ENCODE measurements around the gene ALDH9A1. TPM values are rescaled to one million over a fixed set of nuclear protein-coding genes. Genes with fewer than 3 reads are reported as not detected.
"Not testable (repeated sequence)": the region's sequence is repeated elsewhere in the genome, so short reads cannot be mapped to it uniquely, and the experiment has no call there.

ALDH9A1 gene
- polyA plus RNA-seq, 4 donors = 105 to 139 (median 124) TPM

GRCh38 chr1:165688046-165688445 lies 10.3 kb downstream of the ALDH9A1 start:
- DNase-seq (ENCODE audit: low read depth in 4 of 4, low spot score in 3 of 4) = no peak

DNA sequence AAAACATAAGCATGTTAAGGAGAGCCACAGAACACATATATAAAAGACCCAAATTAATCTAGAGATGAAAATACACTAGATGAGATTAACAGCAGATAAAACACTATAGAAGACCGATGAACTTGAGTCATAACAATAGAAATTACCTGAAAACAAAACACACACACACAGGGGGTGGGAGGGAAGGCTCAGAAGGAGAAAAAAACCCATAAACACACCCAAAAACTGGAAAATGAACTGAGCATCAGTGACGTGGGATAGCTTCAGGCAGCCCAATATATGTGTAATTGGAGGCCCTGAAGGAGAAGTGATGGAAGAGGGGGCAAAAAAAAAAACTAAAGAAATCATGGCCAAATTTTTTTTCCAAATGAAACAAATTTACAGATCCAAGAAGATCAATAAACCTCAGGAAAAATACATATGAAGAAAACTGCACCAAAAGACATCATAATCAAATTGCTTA lies 11.4 kb downstream of the ALDH9A1 start:
- DNase-seq (ENCODE audit: low read depth in 4 of 4, low spot score in 3 of 4) = no peak

GRCh38 chr1:165686121-165686970 lies 12.0 kb downstream of the ALDH9A1 start:
- DNase-seq (ENCODE audit: low read depth in 4 of 4, low spot score in 3 of 4) = no peak

GRCh38 chr1:165683848-165684485 lies 14.4 kb downstream of the ALDH9A1 start:
- no peak for DNase-seq (ENCODE audit: low read depth in 4 of 4, low spot score in 3 of 4)

DNA sequence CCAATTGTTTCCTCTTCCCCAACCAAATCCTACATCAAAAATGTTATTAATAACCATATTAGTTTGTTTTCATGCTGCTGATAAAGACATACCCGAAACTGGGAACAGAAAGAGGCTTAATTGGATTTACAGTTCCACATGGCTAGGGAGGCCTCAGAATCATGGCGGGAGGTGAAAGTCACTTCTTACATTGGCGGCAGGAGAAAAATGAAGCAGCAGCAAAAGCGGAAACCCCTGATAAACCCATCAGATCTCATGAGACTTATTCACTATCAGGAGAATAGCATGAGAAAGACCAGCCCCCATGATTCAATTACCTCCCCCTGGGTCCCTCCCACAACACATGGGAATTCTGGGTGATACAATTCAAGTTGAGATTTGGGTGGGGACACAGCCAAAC lies 17.6 kb downstream of the ALDH9A1 start:
- not testable (repeated sequence) for DNase-seq (ENCODE audit: low read depth in 4 of 4, low spot score in 3 of 4)

DNA sequence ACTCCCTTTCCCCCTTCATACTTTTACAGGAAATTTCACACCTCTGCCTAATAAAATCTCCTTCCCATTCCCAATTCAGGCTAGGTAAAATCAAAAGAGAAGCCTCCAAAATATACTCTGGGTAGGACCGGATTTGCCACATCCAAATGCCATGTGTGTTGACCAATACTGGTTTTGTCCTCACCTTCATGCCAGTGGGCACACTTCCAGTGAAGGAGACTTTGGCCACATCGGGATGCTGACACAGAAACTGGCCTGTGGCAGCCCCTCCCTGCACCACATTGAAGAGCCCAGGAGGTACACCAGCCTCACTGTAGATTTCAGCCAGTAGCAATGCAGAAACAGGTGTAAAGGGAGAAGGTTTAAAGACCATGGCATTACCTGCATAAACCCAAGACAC lies 18.1 kb downstream of the ALDH9A1 start:
- DNase-seq (ENCODE audit: low read depth in 4 of 4, low spot score in 3 of 4) = no peak

DNA sequence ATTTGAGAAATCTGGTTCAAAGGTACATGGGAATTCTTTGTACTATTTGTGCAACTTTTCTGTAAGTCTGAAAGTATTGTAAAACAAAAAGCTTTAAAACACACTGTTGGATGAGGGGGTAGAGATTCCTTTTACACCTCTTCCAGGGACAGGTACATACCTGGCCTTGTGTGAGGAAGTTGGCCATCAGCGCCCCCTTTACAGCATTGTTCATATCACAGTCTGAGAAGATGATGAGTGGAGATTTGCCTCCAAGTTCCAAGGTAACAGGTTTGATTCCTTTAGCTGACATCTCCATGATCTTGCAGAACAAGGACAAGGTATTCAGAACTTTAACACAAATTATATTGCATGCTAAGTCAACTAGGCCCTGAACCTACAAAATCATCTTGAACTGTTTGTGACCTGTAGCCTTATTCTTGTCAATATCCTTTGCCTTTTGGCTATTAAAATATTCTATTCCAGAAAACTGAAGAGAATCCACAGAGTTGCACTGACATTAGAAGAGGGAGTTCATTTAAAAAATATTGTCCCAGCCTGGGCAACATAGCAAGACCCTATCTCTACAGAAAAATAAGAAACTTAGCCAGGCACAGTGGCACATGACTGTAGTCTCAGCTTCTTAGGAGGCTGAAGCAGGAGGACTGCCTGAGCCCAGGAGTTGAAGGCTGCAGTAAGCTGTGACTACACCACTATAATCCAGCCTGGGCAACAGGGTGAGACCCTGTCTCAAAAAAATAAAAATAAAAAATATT lies 18.9 kb downstream of the ALDH9A1 start:
- no peak for DNase-seq (ENCODE audit: low read depth in 4 of 4, low spot score in 3 of 4)

DNA sequence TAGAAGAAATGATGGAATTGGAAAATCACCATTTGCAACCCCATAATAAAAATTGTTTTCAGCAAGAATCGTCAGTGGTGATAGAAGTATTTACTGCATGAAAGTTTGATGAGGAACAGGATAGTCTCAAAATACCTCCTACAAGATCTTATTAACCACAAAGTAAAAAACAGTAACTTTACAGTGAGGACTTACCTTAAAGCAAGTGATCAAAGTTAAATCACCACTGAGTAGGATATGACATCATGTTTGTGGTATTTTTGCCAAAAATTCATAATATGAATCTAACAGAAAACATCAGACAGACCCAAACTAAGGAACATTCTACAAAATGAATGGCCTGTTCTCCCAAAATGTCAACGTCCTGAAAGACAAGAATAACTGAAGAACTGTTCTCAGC lies 19.9 kb downstream of the ALDH9A1 start:
- DNase-seq (ENCODE audit: low read depth in 4 of 4, low spot score in 3 of 4) = no peak

GRCh38 chr1:165675794-165676193 lies 22.6 kb downstream of the ALDH9A1 start:
- no peak for DNase-seq (ENCODE audit: low read depth in 4 of 4, low spot score in 3 of 4)

DNA sequence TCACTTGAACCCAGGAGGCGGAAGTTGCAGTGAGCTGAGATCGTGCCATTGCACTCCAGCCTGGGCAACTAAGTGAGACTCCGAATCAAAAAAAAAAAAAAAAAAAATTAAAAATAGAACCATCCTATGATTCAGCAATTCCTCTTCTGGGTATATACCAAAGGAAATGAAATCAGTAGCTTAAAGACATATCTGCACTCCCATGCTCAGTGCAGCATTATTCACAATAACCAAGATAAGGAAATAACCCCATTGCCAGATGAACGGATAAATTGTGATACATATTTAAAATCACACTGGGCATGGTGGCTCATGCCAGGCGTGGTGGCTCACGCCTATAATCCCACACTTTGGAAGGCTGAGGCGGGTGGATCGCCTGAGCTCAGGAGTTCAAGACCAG lies 23.8 kb downstream of the ALDH9A1 start:
- DNase-seq (ENCODE audit: low read depth in 4 of 4, low spot score in 3 of 4) = no peak

- DNase-seq (ENCODE audit: low read depth in 4 of 4, low spot score in 3 of 4) = no peak
Observed at GRCh38 chr1:165671526-165671925, 26.8 kb downstream of the ALDH9A1 start.

DNA sequence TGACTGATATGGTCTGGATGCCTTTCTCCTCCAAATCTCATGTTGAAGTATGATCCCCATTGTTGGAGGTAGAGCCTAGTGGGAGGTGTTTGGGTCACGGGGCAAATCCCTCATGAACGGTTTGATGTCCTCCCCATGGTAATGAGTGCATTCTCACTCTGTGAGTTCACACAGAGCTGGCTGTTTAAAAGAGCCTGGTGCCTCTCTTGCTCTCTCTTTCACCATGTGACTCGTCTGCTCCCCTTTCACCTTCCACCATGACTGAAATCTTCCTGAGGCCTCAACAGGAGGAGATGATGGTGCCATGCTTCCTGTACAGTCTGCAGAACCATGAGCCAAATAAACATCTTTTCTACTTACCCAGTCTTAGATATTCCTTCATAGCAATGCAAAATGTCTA lies 30.2 kb downstream of the ALDH9A1 start:
- DNase-seq (ENCODE audit: low read depth in 4 of 4, low spot score in 3 of 4) = no peak

DNA sequence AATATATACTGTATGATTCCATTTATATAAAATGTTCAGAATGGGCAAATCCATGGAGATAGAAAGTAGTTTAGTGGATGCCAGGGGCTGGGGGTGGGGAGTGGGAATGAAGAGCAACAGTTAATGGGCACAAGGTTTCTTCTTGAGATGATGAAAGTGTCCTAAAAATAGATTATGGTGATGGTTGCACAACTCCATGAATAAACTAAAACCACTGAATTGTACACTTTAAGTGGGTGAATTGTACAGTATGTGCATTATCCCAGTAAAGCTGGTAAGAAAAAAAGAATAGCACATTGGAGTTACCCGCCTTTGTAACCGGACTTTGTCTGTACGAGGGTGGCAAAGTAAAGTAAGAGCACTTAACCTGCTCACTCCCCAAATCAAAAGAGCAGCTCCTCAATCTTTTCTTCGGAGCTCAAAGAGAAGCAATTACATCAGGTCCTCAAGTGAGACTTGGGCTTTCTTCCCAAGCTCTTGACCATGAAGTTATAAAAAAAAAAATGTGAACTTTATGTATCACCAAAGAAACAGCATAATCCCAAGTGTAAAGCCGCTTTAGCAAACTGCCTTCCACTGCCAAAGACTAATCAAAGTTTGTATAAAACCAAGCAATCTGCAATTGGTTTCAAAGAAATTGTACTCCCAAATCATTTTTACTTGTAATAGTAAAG lies 32.1 kb downstream of the ALDH9A1 start:
- DNase-seq (ENCODE audit: low read depth in 4 of 4, low spot score in 3 of 4) = no peak

- DNase-seq (ENCODE audit: low read depth in 4 of 4, low spot score in 3 of 4) = no peak
Observed at GRCh38 chr1:165662186-165662585, 36.2 kb downstream of the ALDH9A1 start.

DNA sequence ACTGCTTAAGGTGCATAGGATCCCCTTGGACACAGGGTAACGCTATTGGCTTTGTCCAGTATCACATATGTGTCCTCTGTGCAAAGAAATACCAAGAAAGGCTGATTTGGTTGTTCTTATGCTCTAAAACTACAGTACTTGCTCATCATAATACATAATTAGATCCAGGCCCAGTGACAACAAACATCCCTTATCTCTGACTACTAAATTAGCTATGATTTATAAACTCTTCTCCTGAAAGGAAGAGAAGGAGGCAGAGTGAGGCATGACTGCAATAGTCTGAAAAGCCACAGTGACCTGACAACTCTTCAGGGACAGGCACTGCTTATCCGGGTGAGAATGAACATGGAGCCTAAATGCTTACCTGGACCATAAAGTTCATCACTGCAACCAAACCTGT lies 36.7 kb downstream of the ALDH9A1 start:
- DNase-seq (ENCODE audit: low read depth in 4 of 4, low spot score in 3 of 4) = no peak

- DNase-seq (ENCODE audit: low read depth in 4 of 4, low spot score in 3 of 4) = no peak
Observed at GRCh38 chr1:165659581-165659895, 38.8 kb downstream of the ALDH9A1 start.

DNA sequence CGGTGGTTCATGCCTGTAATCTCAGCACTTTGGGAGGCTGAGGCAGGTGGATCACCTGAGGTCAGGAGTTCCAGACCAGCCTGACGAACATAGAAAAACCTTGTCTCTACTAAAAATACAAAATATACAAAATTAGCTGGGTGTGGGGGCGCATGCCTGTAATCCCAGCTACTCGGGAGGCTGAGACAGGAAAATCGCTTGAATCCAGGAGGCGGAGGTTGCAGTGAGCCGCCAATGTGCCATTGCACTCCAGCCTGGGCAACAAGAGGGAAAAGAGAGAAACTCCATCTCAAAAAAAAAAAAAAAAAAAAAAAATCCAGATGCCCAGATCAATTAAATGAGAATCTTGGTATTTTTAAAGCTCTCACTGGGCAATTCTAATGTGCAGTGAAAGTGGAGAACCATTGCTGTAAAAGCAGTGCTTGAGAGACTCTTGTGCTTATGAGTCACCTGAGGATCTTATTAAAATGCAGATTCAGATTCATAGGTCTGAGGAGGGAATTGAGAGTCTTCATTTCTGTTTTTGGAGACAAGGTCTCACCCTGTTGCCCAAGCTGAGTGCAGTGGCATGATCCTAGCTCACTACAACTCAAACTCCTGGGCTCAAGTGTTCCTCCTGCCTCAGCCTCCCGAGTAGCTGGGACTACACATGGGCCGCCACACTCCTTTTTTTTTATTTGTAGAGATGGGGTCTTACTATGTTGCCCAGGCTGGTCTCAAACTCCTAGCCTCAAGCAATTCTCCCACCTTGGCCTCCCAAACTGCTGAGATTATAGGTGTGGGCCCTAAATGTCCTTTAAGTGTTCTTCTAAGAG lies 39.4 kb downstream of the ALDH9A1 start:
- not testable (repeated sequence) for DNase-seq (ENCODE audit: low read depth in 4 of 4, low spot score in 3 of 4)

DNA sequence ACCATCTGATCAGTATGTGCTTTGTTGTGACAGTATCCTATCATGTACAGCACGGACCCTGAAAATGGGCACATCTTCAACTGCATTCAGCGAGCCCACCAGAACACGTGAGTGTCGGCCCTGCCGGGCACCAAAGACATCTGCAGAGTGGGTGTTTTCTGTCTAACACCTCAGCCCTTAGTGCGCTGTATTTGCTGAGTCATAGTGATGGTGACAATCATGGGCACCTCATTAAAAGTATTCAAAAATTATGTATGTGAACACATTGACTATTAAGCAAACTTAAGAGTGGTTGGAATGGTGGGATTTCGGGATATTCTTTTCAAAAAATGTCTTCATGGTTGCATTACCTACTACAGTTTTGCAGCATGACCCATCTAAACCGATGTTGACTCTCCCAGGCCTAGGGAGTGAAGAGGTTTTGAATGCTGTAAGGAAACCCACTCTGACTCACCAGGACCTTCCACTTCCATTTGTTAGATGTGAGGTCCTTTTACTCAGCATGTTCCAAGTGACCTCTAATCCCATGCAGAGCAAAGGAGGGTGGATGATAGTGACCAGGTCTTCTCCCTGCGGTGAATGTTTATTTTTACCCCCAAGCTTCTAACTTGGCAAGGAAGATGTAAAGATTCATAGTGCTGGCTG lies 47.3 kb downstream of the ALDH9A1 start:
- no peak for DNase-seq (ENCODE audit: low read depth in 4 of 4, low spot score in 3 of 4)

- DNase-seq (ENCODE audit: low read depth in 4 of 4, low spot score in 3 of 4) = no peak
Observed at GRCh38 chr1:165648919-165649572, 49.3 kb downstream of the ALDH9A1 start.
